GM13976 (cell line): ENCODE data around the gene MRPL40.
A peak's percentile ranks its signal among the peaks of the same experiment; 100 is the strongest.

Experiments
- DNase-seq: peaks from one replicate; pipeline ENCODE4 v3.0.0; 2012; ENCODE audit warnings: low spot score
- CTCF ChIP-seq: IDR thresholded peaks from 2 replicates; pipeline ENCODE4 v1.5.1; 2012; ENCODE audit warnings: borderline replicate concordance, mild to moderate bottlenecking; ENCODE audit not compliant: insufficient read depth; ENCODE audit errors: extremely low read depth, missing control alignments, control extremely low read depth
- in situ Hi-C: fragments of 300-500 bp; cut with MboI; formaldehyde crosslinking; loops from one replicate; pipeline ENCODE4 v1.12.0; 2022; ENCODE audit warnings: low sequenced_read_pairs, mixed read lengths, inconsistent platforms; ENCODE audit not compliant: unreplicated experiment

Gene MRPL40

GRCh38 chr22:19446603-19447329 is 14.4 kb downstream of the MRPL40 start:
- in situ Hi-C loops: no loop called here

GRCh38 chr22:19447330-19448075 is 15.2 kb downstream of the MRPL40 start, which contains the start of gene C22orf39:
TSS of gene C22orf39 (minus strand) at chr22:19447711. CDS start at chr22:19447688, 23 bp downstream.
- DNase-seq: peak; percentile 98
- TF ChIP-seq CTCF: no peak
- in situ Hi-C loops: no loop called here

More at GRCh38 chr22:19446603-19447329, 14.4 kb downstream of the MRPL40 start:
- no peak for DNase-seq
- no peak for TF ChIP-seq CTCF

- peak; percentile 78 for DNase-seq
- TF ChIP-seq CTCF: no peak
- in situ Hi-C loops: no loop called here
Measured at GRCh38 chr22:19448076-19448607, 15.8 kb downstream of the MRPL40 start.

- peak; percentile 49 for DNase-seq
- in situ Hi-C loops: no loop called here
- no peak for TF ChIP-seq CTCF
Measured at GRCh38 chr22:19448739-19449421, 16.5 kb downstream of the MRPL40 start.

GRCh38 chr22:19449422-19449767 is 17.1 kb downstream of the MRPL40 start:
- DNase-seq: no peak
- no peak for TF ChIP-seq CTCF
- in situ Hi-C loops: no loop called here

- no peak for TF ChIP-seq CTCF
- no peak for DNase-seq
- in situ Hi-C loops: no loop called here
Measured at GRCh38 chr22:19450363-19451175, 18.2 kb downstream of the MRPL40 start.
